ENCODE measurements around the gene DDX51.
A peak's percentile ranks its signal among the peaks of the same experiment; 100 is the strongest.

DDX51 gene, protein sequence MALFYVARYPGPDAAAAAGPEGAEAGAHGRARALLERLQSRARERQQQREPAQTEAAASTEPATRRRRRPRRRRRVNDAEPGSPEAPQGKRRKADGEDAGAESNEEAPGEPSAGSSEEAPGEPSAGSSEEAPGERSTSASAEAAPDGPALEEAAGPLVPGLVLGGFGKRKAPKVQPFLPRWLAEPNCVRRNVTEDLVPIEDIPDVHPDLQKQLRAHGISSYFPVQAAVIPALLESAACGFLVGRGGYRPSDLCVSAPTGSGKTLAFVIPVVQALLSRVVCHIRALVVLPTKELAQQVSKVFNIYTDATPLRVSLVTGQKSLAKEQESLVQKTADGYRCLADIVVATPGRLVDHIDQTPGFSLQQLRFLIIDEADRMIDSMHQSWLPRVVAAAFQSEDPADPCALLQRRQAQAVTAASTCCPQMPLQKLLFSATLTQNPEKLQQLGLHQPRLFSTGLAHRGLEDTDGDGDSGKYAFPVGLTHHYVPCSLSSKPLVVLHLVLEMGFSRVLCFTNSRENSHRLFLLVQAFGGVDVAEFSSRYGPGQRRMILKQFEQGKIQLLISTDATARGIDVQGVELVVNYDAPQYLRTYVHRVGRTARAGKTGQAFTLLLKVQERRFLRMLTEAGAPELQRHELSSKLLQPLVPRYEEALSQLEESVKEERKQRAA

GRCh38 chr12:132144115-132144809, at the start of gene DDX51, which contains the start of gene NOC4L:
Gene DDX51 (minus strand): TSS chr12:132144319. CDS start chr12:132144296, 23 bp downstream.
Gene NOC4L (plus strand): TSS chr12:132144457. CDS start chr12:132144489, 32 bp downstream.
- peak; percentile 97 for DNase-seq

- no peak for DNase-seq
These were observed 47.8 kb upstream of the DDX51 start for GRCh38 chr12:132191715-132192553.

GRCh38 chr12:132190834-132191500, 46.8 kb upstream of the DDX51 start:
- DNase-seq = no peak

GRCh38 chr12:132190012-132190755, 46.1 kb upstream of the DDX51 start:
- DNase-seq = no peak

- peak; percentile 93 for DNase-seq
These were observed 45.4 kb upstream of the DDX51 start for GRCh38 chr12:132189378-132190011.

DNA sequence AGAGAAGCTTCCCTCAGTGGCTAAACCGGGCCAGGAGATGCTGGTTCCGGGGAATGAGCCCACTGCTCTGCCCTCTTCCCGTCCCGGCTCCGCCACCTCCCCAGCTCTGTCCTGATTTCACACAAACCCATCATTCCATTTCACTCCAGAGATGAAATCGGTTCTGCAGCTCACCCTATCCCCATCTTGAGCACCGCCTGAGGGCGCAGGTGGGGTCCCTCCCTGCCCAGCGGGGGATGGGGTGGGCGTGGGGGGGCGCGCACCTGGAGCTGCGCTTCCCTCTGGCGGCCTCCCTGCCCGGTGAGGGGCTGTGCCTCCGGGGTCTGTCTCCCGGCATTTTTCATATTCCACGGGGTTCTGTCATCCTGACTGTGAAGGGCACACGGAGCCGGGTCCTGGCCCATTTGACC, 44.8 kb upstream of the DDX51 start:
- no peak for DNase-seq

DNA sequence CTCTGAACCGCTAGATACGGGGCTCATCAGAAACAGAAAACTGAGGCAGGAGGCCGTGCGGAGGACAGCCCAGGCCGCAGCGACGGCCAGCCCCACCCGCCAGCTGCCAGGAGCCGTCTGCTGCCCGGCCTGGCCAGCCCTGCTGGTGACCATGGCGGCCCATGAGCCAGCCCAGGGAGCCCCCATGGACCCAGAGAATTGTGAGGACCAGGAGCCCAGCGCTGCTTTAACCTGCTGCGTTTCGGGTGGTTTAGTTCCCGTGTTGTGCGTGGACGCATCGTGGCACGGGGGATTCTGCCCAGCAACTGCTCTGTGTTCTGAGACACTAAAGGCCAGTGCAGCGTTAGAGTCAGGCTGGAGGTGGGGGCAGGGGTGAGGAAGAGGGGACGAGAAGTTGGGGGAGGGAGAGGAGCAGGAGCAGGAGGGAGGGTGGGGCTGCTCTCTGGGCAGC, 44.4 kb upstream of the DDX51 start:
- no peak for DNase-seq

- no peak for DNase-seq
These were observed 43.7 kb upstream of the DDX51 start for GRCh38 chr12:132187646-132188450.

- DNase-seq = no peak
These were observed 42.9 kb upstream of the DDX51 start for GRCh38 chr12:132186857-132187620.

DNA sequence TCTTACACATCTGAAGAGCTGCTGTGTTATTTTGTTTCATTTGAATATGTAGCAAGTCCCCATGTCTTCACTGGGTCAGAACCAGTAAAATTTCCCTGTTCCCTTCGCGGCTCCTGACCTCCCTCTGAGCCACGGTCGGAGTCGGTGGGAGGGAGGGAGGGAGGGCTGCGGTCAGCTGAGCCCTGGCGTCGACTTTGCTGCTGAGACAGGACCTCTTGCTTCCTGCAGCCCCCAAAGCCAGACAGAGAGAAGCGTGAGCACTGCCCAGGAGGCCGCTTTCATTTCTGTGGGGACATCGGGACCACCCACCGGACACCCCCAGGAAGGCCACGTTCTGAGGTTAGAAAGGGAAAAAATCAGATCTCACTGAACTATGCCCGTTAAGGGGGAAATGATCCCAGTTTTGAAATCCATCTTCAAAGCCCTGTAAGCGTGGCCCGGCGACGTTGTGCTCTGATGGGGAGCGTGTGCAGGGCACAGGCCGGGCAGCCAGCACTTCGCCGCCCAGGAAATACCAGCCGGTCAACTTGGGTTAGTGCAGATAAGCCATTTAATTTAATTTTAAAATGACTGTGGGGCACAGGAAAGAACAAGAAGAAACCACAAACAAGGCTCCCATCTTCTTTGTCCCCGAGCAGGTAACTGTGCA, 42.2 kb upstream of the DDX51 start:
- DNase-seq = no peak

DNA sequence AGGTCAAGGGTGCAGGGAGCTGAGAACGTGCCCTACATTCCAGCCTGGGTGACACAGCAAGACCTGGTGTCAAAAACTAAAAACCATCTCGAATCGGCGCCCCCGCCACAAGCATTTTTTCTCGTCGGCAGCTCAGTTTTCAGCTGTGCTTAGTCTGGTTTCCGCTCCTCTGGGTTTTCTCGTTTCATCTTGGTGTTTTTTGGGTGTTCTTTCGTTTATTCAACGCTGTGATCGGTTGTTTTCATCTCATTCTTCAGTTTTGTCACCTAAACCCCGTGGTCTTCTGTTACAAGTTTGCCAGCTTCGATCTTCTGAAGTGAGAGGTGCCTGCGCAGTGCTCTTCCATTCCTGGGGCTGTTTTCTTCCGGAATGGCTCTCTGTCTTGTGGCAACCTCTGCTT, 41.6 kb upstream of the DDX51 start:
- no peak for DNase-seq

- DNase-seq = no peak
These were observed 38.7 kb upstream of the DDX51 start for GRCh38 chr12:132182711-132183365.

DNA sequence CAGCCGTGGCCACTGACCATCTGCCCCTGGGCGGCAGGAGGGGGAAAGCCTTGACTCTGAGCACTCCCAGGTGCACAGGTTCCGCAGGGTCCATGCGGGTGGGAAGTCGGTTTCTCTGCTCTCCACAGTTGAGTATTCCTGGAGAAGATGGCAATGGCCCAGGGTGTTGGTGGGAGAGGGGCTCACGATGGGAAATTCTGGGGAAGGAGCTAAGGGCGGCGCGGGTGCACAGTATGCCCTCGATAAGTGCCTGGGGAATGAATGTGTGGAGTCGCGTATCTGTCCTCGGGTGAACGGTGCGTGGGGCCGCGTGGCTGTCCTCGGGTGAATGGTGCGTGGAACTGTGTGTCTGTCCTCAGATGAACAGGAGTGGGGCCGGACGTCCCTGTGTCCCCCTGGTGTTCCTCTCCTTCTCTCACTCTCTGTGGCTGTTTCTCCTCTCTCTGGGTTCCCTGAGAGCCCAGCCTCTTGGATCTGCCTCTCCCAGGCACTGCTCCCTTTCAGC, 38.1 kb upstream of the DDX51 start:
- no peak for DNase-seq

DNA sequence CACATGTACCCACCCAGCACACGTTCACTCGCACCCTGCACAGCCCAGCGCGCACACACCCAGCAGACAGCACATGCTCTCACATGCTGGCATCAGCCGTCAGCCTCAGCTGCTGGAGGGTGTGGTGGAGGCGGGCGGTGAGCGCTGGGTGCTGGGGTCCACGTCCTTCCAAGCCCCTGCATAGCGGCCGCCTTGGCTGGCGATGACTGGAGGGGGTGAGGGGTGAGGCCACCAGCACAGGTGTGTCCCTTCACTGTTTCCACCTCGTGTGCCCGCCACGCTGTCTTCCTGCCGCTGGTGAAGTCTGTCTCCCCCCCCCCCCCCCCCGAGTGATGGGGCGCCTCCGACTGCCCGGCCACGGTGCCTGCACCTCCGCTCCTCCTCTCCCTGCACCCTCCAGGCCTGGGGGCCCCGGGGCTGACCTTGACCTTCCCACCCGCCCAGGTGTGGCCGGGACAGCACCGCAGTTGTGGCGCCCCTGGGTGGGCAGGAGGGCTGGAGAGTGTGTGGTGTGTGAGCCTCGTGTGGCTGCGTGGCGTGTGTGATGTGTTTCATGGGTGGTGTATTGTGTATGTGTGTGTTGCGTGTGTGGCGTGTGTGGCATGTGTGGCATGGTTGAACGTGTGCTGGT, 37.6 kb upstream of the DDX51 start:
- DNase-seq = no peak

DNA sequence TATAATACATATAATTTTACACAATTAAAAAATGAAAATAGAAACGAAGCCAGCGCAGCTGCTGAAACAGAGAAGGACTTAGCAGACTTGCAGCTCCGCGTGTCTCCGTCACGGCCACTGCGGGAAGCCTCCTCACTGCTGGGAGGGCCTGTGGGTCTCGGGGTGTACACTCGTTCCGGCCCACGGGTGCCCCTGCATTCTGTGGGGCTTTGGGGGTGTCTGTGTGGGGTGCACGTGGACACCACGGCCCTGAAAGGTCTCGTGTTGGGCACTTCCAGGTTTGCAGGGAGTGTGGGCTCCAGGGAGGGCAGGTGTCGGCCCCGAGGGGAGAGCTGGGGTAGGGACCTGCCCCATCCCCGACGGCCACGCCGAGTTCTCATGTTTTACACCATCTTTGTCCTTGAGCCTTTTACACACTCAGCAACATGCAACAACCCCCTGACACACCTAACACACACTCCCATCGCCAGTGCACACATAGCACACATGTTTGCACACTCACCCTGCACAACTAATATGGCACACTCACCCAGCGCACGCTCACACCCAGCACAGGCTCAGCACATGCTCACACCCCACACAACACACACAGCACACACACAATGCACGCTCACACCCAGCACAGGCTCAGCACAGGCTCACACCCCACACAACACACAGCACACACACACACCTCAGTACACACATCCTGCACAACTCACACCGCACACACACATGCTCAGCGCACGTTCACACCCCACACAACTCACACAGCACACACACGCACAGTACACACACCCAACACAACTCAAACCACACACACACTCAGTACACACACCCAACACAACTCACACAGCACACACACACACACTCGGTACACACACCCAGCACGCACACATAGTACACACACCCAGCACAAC, 36.8 kb upstream of the DDX51 start:
- no peak for DNase-seq

Data from stimulated activated CD4-positive, alpha-beta T cell treated with anti-CD3 and anti-CD28 coated beads, Interleukin-12 subunit alpha, Interleukin-12 subunit beta, amount 100 ng/mL, for 4 hours (primary cell).